ENCODE results near the gene PPP6R2. TPM values are rescaled to one million over a fixed set of nuclear protein-coding genes. Genes with fewer than 3 reads are reported as not detected.

PPP6R2 gene
- total RNA-seq, 1 experiment from 2014 or later = 49.2 TPM

DNA sequence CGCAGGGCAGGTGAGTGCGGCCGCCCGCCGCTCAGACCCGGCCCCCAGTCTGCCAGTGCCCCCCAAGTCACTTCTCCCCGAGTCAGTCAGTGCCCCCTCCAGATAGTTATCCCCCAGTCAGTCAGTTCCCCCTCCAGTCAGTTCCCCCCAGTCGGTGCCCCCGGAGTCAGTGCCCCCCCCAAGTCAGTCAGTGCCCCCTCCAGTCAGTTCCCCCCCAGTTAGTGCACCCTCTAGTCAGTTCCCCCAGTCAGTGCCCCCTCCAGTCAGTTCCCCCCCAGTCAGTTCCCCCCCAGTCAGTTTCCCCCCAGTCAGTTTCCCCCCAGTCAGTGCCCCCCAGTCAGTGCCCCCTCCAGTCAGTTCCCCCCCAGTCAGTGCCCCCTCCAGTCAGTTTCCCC lies 411 bp downstream of the PPP6R2 start:
- Histone ChIP-seq H3K27ac (peak overlapping the region; percentile 40; the same call in 1 of the 2 replicates), H3K9me2 (ENCODE audit: insufficient read depth) (no peaks in the 10 kb centered on the region), H3K4me1 (replicated peaks; ENCODE audit: insufficient read depth) (0 out of 2 replicates have a peak, but pooled peaks cover 4% of the 10 kb centered on the region), H2AFZ (peak overlapping the region; percentile 81; the same call in 1 of the 2 replicates), H3K79me2 (ENCODE audit: low read depth) (peaks cover 28% of the 10 kb centered on the region), H3K4me2 (peak overlapping the region; percentile 93), H3K9me3 (ENCODE audit: insufficient read depth, low read depth) (no peaks in the 10 kb centered on the region), H3F3A (ENCODE audit: insufficient read depth, low read depth) (peaks cover 48% of the 10 kb centered on the region), H3K27me3 (ENCODE audit: insufficient read depth, low read depth) (no peaks in the 10 kb centered on the region), H3K36me3 (ENCODE audit: low read depth) (0 out of 2 replicates have a peak, but pooled peaks cover 5% of the 10 kb centered on the region), H3K4me3 (peak overlapping the region; percentile 66; the same call in 1 of the 2 replicates), H4K20me1 (ENCODE audit: insufficient read depth) (peaks cover 21% of the 10 kb centered on the region)
- no TSS peak for BruUV-seq (replicated peaks)
- no peak for TF ChIP-seq EZH2 (IDR thresholded peaks at IDR 0.05; ENCODE audit: low read depth)
- TF ChIP-seq, protein P1, sequence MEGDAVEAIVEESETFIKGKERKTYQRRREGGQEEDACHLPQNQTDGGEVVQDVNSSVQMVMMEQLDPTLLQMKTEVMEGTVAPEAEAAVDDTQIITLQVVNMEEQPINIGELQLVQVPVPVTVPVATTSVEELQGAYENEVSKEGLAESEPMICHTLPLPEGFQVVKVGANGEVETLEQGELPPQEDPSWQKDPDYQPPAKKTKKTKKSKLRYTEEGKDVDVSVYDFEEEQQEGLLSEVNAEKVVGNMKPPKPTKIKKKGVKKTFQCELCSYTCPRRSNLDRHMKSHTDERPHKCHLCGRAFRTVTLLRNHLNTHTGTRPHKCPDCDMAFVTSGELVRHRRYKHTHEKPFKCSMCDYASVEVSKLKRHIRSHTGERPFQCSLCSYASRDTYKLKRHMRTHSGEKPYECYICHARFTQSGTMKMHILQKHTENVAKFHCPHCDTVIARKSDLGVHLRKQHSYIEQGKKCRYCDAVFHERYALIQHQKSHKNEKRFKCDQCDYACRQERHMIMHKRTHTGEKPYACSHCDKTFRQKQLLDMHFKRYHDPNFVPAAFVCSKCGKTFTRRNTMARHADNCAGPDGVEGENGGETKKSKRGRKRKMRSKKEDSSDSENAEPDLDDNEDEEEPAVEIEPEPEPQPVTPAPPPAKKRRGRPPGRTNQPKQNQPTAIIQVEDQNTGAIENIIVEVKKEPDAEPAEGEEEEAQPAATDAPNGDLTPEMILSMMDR (conservative IDR thresholded peaks at IDR 0.05) = no peak
- ChIA-PET CTCF (no interaction called here), POLR2A (ENCODE audit: unreplicated experiment) (no interaction called here)
- DNase-seq = no peak
- intact Hi-C loops (cut with micrococcal nuclease; ENCODE audit: unreplicated experiment) = loop anchor here (2.0 to 5.0 kb wide), 3 partner anchors 61 to 164 kb away; partner anchors contain the start of genes LMF2, MAPK11 and NCAPH2

DNA sequence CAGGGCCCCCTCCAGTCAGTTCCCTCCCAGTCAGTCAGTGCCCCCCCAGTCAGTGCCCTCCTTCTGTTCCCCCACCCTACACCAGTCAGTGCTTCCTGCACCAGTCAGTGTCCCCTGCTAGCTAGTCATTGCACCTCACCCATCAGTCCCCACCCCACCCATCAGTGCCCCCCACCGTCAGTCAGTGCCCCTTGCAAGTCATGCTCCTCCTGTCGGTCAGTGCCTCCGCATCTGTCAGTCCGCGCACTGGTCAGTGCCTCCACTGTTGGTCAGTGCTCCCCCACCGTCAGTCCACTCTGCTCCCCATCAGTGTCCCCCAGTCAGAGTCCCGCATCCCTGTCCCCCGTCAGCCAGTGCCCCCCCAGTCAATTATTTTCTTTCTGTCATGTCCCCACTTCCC lies 3.3 kb downstream of the PPP6R2 start:
- DNase-seq = no peak
- Histone ChIP-seq H3K4me2 (no peak overlapping the region), H3K79me2 (ENCODE audit: low read depth) (peaks cover 51% of the 10 kb centered on the region), H3K36me3 (ENCODE audit: low read depth) (0 out of 2 replicates have a peak, but pooled peaks cover 10% of the 10 kb centered on the region), H4K20me1 (ENCODE audit: insufficient read depth) (peaks cover 45% of the 10 kb centered on the region), H3F3A (ENCODE audit: insufficient read depth, low read depth) (peaks cover 27% of the 10 kb centered on the region), H2AFZ (no peak overlapping the region), H3K9me2 (ENCODE audit: insufficient read depth) (no peaks in the 10 kb centered on the region), H3K4me1 (replicated peaks; ENCODE audit: insufficient read depth) (0 out of 2 replicates have a peak, but pooled peaks cover 4% of the 10 kb centered on the region), H3K9me3 (ENCODE audit: insufficient read depth, low read depth) (no peaks in the 10 kb centered on the region), H3K4me3 (no peak overlapping the region), H3K27me3 (ENCODE audit: insufficient read depth, low read depth) (no peaks in the 10 kb centered on the region), H3K27ac (no peak overlapping the region)
- POLR2A ChIA-PET (ENCODE audit: unreplicated experiment) = interaction anchor here (0.6 kb wide), 1 partner anchor 162 kb away, joined by 8 read pairs; the partner anchor contains the start of gene NCAPH2
- BruUV-seq (replicated peaks) = no TSS peak
- intact Hi-C loops (cut with micrococcal nuclease; ENCODE audit: unreplicated experiment) = no loop called here
- TF ChIP-seq EZH2 (IDR thresholded peaks at IDR 0.05; ENCODE audit: low read depth) = no peak
- TF ChIP-seq, protein P1 (conservative IDR thresholded peaks at IDR 0.05) = no peak
- CTCF ChIA-PET = no interaction called here

DNA sequence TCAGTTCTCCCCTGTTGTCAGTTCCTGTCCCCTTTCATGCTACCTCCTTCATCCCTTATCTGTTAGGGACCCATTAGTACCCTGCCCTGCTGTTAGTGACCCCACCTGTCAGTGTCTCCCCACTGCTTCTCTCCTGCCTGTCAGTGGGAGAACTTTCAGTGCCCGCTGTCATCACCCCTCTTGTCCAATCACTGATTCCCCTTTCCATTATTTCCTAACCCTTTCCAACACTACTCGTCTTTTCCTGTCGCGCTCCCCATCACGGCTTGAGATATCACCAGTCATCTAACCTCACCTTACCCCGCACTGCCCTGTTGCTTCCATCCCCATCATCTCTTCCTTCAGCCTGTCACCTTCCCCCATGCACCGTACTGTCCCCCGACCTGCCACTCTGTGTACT lies 4.0 kb downstream of the PPP6R2 start:
- no peak overlapping the region for H3K27ac ChIP-seq
- no peaks in the 10 kb centered on the region for H3K9me2 ChIP-seq (ENCODE audit: insufficient read depth)
- peaks cover 52% of the 10 kb centered on the region for H3K79me2 ChIP-seq (ENCODE audit: low read depth)
- CTCF ChIA-PET = no interaction called here
- intact Hi-C loops (cut with micrococcal nuclease; ENCODE audit: unreplicated experiment) = no loop called here
- TF ChIP-seq EZH2 (IDR thresholded peaks at IDR 0.05; ENCODE audit: low read depth) = no peak
- TF ChIP-seq, protein P1 (conservative IDR thresholded peaks at IDR 0.05) = no peak
- H3F3A ChIP-seq (ENCODE audit: insufficient read depth, low read depth) = peaks cover 20% of the 10 kb centered on the region
- 0 out of 2 replicates have a peak, but pooled peaks cover under 1% of the 10 kb centered on the region for H3K4me1 ChIP-seq (replicated peaks; ENCODE audit: insufficient read depth)
- POLR2A ChIA-PET (ENCODE audit: unreplicated experiment) = interaction anchor here (0.7 kb wide), 1 partner anchor 161 kb away, joined by 3 read pairs; the partner anchor contains the start of gene LMF2
- H3K27me3 ChIP-seq (ENCODE audit: insufficient read depth, low read depth) = no peaks in the 10 kb centered on the region
- H4K20me1 ChIP-seq (ENCODE audit: insufficient read depth) = peaks cover 45% of the 10 kb centered on the region
- no peak overlapping the region for H3K4me3 ChIP-seq
- DNase-seq = no peak
- H3K36me3 ChIP-seq (ENCODE audit: low read depth) = 0 out of 2 replicates have a peak, but pooled peaks cover 13% of the 10 kb centered on the region
- no peak overlapping the region for H2AFZ ChIP-seq
- no peaks in the 10 kb centered on the region for H3K9me3 ChIP-seq (ENCODE audit: insufficient read depth, low read depth)
- BruUV-seq (replicated peaks) = no TSS peak
- no peak overlapping the region for H3K4me2 ChIP-seq
